HG02840 (cell line): ENCODE data around the gene MED12.
A peak's percentile ranks its signal among the peaks of the same experiment; 100 is the strongest.

ENCODE experiments used
- ATAC-seq: cut with Tn5 transposase; IDR thresholded peaks from one replicate; pipeline ENCODE4 v1.9.1; 2021; ENCODE audit warnings: mild to moderate bottlenecking, moderate library complexity, moderate number of reproducible peaks; ENCODE audit not compliant: unreplicated experiment, low FRiP score

The MED12 gene

DNA sequence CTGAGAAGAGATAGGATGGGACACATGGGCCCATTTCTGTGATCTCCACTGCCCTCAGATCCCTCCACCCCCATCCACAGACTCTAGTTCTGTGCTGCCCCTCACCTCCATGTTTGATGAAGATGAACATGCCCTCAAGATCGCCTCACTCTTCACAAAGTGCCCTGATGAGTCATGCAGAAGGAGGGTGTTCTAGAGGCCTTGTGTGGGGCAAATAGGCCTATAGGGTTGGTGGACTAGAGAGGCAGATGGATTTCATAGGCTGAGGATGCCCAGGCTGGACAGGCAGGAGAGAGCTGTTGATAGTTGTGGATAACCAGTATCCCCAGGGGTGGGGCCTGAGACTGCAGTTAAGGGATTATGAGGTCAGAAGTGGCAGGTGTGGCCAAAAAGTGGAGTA, 12.0 kb upstream of the MED12 start, which contains the start of gene CXorf65:
TSS of gene CXorf65 (minus strand) at position 314 of the 400 bp plus-strand sequence. CDS start at position 130, 184 bp downstream.
- no peak for ATAC-seq

DNA sequence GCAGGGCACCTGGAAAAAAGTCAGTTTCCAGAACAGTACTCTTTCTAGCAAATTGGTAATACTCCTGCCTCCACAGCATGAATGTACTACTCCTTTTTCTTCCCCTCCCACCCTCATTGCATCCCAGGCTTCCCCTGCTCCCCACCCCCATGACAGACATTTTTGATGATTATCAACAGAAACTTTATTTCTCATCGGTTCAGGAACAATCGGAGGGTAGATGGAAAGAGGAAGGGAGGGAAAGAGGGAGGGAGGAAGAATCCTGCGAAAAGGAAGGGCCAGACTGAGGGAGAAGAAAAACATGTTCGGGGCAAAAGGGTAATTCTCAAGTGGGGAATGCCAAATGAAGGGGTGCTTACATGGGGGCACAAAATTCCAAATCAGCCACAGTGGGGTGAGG, 11.2 kb upstream of the MED12 start:
- no peak for ATAC-seq

DNA sequence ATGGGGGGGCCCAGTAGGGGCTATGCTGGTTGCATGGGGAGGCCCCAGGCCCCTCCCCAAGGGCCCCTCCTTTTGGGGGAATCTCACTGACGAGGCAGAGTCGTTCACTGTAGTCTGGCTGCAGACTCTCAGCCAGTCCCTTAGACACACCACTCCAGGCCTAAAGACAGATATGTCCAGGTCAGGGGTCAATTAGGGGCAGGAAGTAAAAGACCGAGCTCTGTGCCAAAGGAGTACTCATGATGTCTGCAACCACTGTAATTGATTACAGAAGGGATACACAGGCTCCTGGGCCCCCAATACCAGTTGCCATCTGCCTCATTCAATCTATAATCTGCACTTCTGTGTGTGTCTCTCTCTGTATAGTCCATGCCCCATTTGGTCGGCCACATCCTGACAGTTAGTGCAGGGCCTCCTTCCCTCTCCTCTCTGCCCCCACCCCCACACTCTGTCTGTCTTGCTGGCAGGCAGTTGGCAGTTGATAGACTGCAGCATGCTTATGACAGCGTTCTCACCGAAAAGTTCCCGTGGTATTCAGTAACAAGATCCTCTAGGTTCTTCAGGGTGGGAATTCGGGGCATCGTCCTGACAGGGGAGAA, 10.5 kb upstream of the MED12 start:
- ATAC-seq, result no peak

DNA sequence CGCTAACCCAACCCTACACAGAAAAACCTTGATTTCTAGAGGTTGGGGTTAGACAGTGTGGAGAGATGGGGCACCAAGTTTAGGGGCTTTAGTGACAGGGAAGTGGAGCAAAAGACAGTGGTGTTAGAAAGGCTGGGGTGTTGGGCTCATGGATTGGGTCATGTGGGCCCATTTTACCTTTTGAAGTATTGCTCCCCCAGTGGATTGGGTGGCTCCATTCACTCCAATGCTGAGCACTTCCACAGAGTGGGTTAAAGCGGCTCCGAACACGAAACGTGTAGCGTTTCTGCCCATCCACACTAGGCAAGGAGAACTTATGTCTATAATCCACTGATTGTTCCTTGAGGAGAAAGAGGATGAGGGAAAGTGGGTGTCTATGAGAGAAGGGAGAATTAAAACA, 9.3 kb upstream of the MED12 start:
- no peak for ATAC-seq

DNA sequence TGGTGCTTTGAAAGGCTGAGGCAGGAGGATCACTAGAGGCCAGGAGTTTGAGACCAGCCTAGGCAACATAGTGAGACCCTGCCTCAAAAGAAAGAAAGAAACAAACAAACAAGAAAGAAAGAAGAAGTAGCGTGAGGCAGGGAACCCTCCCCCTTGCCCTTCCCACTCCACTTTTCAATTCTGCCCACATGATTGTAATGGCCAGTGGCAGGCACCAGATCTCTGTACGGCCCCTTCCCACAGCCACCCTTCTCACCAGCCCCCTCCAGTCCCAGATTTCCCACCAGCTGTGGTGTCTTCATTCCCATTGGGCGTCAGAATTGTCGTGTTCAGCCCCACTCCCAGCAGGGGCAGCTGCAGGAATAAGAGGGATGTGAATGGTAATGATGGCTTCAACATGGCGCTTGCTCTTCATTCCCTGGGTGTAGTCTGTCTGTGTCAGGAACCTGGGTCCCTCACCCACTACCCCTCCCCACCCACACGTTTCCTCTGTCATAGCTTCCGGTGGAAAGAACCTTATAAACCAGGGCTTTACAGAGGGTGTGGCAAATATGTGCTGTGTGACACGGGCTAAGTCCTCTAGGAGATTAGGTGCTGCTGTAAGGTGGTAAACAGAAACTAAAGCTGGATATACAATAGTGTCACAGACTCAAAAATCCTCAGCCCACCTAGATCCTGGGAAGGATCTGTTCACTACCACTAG, 7.1 kb upstream of the MED12 start, which contains the start of gene IL2RG:
TSS of gene IL2RG (minus strand) at position 437 of the 703 bp plus-strand sequence. CDS start at position 399, 38 bp downstream.
- ATAC-seq, result peak; percentile 83

DNA sequence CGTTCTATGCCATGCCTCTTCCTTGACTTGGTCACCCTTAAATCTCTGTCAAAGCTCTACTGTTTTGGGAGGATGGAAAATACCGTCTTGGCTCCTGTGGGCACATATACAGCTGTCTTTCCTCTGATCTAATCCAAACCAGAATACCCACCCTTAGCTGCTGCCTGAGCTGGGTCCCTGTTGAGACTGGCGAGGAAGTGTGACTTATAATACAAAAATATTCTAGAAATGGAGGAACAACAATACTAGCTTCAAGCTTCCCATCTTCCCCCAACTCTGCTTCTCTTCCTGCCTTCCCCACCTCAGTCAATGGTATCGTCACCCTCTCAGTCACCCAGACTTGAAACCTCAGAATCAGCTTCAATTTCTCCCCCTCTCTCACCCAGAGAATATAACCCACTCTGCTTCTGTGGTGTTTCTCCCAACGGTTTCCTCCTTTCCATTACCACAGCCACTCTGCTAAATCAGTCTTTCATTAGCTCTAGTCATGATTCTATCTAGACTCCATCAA, 6.4 kb upstream of the MED12 start:
- peak; percentile 24 for ATAC-seq

DNA sequence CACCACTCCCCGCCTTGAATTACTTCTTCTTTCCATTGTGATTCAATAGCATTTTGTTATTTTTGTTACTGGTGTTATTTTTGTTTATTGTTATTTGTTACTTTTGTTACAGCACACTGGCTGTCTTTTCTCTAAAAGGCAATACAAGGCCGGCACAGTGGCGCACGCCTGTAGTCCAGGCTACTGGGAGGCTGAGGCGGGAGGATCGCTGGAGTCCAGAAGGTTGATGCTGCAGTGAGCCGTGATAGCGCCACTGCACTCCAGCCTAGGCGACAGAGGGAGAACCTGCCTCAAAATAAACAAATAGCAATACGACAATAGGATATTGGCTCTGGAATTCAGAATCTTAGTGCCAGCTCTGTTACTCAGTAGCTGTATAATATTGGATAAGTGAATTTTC, 1.0 kb upstream of the MED12 start:
- no peak for ATAC-seq

DNA sequence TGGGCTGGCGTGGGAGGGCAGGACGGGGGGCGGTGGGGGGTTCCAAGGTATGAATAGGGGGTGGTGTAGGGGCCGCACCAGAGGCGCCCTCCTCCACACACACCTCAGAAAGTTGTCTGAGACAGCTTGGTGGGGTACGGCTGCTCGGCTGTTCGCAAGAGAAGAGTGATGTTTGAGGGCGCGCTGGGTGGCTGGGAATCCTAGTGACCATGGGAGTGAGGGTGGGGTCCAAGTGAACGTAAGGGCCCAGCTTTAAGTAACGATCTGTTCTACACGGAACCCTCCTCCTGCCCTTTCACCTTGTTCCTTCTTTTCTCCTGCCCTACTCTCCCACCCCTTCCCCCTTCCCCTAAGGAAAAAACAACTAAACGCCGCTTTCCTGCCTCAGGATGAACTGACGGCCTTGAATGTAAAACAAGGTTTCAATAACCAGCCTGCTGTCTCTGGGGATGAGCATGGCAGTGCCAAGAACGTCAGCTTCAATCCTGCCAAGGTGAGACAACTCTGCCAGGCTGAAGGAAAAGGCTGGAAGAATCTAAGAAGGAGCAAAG, 664 bp downstream of the MED12 start:
- no peak for ATAC-seq

DNA sequence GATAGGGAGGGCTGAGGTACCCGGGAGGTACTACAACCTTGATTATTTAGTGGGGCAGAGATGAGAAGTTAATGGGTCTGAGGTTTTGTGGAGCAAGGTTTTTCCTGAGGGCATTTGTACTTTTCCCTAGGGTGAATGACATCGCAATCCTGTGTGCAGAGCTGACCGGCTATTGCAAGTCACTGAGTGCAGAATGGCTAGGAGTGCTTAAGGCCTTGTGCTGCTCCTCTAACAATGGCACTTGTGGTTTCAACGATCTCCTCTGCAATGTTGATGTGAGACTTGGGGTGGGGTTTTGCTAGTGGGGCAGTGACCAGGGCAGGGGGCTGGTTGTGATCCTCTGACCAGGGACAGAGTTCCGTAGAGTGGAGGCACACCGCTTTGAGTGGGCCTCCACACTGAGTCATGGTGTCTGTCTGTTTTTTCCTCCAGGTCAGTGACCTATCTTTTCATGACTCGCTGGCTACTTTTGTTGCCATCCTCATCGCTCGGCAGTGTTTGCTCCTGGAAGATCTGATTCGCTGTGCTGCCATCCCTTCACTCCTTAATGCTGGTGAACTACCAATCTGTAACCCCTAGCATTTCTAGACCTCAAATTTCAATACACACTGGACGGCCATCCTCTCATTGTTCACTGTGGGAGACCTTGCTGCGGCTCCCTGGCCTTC, 9.9 kb downstream of the MED12 start:
- ATAC-seq, result no peak

DNA sequence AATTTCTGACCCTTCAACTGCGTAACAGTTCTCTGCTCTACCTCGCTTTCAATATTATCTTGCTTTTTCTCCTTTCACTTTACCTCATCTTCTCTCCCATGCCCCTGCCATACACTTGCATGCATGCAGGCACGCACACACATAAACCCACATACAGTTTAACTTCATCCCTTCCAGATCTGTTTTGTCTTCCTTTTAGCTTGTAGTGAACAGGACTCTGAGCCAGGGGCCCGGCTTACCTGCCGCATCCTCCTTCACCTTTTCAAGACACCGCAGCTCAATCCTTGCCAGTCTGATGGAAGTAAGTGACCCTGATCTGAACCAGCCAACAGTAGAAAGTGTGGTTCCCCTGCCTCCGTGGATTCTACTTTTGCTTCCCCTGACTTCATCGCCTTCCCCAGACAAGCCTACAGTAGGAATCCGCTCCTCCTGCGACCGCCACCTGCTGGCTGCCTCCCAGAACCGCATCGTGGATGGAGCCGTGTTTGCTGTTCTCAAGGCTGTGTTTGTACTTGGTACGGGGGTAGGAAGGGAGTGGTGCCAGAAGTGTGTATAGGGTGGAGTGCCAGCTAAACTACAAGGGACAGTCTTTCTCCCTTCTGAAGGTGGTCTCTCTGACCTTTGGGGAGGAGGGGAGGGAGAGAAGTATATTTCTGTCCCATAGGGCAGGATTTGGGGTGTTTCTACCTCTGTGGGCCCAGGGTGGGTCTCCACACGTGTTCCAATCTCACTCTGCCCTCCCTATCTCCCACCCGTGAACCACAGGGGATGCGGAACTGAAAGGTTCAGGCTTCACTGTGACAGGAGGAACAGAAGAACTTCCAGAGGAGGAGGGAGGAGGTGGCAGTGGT, 10.7 kb downstream of the MED12 start:
- no peak for ATAC-seq

DNA sequence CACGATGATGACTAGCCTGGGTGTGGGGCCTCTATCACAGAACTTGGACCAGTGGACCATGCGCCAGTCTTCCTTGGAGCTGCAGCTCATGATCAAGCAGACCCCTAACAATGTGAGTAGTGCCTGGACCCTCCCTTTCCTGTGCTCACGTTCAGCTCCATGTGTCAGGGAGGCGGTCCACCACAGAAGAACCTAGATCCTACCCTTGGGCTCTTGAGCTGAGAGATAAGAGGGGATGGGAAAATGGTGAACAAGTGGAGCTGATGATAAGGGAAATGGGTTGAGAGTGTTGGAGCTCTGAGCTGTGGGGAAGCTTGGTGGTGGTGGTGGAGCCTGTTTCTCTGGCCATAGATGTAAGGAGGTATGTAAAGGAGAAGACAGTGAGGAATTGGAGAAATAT, 13.1 kb downstream of the MED12 start:
- no peak for ATAC-seq

DNA sequence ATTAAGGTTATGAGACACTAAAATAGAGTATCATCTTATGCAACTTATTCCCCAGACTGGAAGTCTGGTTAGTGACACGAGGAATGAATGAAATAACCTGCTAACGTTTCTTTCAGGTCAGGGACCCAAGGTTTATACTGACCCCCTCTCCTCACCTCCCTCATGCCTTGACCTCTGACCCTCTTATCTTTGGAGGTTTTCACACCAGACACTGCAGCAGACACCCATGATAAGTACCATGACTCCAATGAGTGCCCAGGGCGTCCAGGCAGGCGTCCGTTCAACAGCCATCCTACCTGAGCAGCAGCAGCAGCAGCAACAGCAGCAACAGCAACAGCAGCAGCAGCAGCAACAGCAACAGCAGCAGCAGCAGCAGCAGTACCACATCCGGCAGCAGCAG, 22.0 kb downstream of the MED12 start:
- no peak for ATAC-seq

DNA sequence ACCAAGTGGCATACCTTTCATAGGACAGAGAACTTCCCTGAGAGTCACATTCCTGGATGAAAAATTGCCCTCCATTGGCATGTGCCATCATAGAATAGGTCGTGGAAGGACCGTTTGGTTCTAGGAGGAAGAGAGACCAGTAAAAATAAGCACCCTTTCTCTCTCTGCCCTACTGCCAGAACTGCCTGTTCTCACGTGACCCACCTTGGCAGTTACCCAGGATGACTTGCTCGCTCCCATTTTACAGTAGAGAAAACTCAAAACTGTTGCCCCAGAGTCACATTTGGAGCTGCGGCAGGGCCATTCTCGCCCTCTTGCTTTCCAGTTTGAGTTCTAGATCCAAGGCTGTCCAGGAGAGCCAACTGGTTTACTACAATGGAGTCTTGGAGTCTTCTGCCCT, 25.1 kb downstream of the MED12 start:
- ATAC-seq, result no peak

DNA sequence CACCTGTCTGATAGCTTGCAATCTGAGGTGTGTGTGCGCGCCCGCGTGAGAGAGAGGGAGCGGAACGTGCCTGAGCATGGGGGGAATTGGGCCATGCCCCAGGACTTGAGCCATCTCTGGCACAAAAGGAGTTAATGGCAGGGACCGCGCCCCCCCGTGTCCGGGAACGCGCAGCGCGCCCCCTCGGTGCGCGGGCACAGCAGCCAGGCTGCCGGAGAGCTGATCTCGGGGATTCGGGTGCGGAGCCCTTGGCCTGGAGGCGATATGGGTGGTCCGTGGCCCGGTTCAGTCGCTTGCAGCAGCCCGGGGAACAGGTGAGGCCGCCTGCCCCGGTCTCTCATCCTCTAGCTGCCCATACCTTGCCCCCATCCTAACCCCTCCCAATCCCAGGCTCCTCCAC, 26.3 kb downstream of the MED12 start, which contains the start of gene NLGN3:
TSS of gene NLGN3 (plus strand) at position 191 of the 400 bp plus-strand sequence. CDS start 2,909 bp downstream, outside the sequence.
- no peak for ATAC-seq

DNA sequence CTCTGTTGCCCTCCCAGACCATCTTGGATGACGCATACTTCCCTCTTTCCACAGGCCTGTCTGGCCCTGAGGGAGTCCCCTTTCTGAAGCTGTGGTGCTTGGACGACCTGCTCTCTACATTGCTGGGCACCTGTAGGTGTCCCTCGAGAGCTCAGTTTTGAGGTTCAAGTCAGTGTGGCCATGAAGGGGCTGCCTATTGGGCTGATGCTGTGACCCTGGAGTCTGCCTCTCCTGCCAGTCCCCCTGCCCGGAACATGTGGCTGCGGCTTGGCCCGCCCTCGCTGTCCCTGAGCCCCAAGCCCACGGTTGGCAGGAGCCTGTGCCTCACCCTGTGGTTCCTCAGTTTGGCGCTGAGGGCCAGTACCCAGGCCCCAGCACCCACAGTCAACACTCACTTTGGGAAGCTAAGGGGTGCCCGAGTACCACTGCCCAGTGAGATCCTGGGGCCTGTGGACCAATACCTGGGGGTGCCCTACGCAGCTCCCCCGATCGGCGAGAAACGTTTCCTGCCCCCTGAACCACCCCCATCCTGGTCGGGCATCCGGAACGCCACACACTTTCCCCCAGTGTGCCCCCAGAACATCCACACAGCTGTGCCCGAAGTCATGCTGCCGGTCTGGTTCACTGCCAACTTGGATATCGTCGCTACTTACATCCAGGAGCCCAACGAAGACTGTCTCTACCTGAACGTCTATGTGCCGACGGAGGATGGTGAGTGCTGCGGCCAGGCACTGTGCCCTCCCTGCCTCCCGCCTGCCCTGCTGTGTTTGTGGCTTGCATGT, 29.3 kb downstream of the MED12 start:
- no peak for ATAC-seq

DNA sequence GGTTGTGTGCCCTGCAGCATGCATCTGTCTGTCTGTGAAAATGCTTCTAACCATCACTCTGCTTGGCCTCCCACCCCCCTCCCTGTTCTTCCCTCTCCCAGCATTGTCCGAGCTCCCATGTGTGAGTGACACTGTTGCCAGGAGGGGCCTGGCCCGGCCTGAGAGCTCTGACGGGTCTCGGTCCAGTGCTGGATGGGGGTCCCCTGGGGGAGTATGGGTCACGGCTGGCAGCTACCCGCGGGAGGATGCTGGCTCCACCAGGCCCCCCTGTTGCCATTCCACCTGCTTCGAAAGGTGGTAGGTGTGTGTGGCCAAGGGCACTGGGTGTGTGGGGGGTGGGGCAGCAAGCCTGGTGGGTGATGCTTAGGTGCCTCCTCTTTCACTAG, 29.9 kb downstream of the MED12 start:
- no peak for ATAC-seq

DNA sequence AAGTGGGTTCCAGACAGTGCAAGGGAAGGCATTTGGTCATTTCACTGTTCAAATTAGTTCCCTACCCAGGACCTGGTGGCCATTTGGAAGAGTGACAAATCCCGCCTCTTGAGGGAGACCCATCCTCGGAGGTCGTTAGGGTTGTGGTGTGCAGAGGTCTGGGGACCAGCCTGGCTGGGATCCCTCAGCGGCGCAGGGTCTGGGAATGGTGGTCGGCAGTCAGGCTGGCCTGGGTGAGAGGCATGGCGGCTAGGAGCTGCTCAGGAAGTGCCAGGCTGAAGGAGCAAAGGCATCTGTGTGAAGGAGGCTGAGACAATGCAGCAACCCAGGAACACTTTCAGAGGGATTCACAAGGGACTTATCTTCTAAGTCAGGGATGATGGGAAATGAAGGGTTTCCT, 33.0 kb downstream of the MED12 start:
- ATAC-seq, result no peak

DNA sequence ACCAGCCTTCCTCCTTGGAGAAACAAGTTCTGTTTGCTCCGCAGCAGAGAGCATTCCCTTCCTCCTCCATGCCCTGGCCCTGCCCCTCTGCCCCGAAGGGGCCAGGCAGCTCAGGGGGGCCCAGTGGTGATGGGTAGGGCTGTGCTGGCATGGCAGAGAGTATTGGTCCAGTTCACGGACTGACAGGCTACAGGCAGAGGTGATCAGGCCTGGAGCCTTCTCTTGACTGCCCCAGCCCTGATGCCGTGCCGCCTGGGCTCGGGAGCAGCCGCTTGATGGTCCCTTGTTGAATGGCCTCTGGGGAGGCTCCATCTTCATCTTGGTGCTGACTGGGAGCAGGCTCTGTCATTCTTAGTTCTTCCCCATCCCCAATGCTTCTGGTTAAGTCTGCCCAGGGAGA, 35.8 kb downstream of the MED12 start:
- ATAC-seq, result no peak

DNA sequence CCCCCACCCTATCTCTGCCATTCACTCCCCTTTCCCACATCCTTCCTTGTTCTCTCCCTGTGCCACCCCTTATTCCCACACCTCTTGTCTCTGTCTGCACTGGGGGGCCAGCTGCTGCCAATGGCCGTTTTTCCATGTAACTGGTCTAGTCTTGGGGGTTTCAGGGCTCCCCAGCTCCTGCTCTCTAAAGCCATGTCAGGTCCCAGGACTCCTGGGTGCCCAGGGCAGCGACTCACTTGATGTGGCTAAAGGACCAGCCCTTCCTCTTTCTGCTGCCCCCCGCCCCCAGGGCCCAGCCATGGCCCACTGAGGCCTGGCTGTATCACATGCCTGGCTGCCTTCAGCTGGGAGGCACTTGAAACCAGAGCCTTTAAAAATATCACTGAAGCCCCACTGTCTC, 36.2 kb downstream of the MED12 start:
- ATAC-seq, result no peak
